Stimulated activated CD4-positive, alpha-beta T cell treated with anti-CD3 and anti-CD28 coated beads, TNF-alpha, amount 100 ng/mL, for 4 hours (primary cell): Measurements from ENCODE around the gene TFDP1.

Experiments
- DNase-seq, 3 experiments: peaks; one replicate each; pipeline ENCODE4 v3.0.0-alpha.2; 2020; ENCODE audit warnings: low read depth in 3 of 3

The TFDP1 gene

DNA sequence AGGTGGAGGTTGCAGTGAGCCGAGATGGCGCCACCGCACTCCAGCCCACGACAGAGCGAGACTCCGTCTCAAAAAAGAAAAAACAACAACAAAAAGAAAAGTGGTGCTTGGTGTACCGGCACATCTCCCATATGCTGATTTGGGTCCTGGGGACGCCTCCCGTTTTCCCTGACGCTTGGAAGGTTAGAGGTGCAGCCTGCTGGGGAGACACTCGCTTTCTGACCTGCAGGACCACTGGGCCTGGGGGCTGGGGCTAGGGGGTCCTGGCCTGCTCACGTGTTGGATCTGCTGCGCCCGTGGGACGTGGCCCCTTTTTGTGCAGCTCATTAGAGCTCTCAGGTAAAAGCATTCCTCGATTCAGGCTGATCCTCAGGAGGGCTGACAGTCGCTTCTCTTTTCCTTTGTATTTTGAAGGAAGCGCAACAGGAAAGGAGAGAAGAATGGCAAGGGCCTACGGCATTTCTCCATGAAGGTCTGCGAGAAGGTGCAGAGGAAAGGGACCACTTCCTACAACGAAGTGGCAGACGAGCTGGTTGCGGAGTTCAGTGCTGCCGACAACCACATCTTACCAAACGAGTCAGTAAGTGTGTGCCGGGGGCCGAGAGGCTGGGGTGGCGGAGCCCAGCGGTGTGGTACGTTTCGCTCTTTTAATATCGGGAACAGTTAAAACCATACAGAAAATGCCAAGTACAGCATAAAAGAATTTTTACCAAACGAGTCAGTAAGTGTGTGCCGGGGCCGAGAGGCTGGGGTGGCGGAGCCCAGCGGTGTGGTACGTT, 48.3 kb downstream of the TFDP1 start:
- no peak for DNase-seq

DNA sequence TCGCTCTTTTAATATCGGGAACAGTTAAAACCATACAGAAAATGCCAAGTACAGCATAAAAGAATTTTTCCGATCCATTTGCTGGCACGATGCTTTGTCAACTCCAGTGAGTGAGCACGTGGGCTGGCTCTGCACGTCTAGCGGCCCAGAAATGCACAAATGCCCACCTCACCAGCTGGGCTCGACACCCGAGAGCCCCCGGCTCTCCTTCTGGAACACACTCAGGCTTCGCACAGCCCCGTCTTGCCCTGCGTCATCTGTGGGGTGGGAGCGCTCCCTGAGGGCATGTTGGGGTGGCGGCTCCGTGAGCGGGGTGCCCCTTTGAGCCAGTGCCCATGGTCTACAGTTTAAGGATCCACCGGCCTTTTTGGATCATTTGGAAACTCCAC, 48.9 kb downstream of the TFDP1 start:
- no peak for DNase-seq

- no peak for DNase-seq
These were observed 49.9 kb downstream of the TFDP1 start for GRCh38 chr13:113634279-113635047.

GRCh38 chr13:113635048-113635420, 50.5 kb downstream of the TFDP1 start:
- no peak for DNase-seq

DNA sequence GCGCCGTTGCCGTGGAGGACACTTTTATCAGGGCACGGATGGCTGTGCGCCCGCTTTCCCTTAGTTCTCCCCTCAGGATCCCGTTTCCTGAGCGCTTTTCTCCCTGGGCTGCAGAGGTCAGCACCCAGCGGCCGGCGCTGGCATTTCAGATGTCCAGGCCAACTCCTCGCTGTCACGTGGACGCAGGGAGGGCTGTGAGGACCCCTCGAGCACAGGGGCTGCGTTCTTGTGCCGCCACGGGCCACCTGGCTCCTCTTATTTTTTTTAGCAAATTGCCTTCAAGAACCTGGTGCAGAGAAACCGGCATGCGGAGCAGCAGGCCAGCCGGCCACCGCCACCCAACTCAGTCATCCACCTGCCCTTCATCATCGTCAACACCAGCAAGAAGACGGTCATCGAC, 51.2 kb downstream of the TFDP1 start:
- no peak for DNase-seq

GRCh38 chr13:113636266-113636963, 51.9 kb downstream of the TFDP1 start:
- DNase-seq, result no peak

- no peak for DNase-seq
These were observed 53.0 kb downstream of the TFDP1 start for GRCh38 chr13:113637262-113638160.

DNA sequence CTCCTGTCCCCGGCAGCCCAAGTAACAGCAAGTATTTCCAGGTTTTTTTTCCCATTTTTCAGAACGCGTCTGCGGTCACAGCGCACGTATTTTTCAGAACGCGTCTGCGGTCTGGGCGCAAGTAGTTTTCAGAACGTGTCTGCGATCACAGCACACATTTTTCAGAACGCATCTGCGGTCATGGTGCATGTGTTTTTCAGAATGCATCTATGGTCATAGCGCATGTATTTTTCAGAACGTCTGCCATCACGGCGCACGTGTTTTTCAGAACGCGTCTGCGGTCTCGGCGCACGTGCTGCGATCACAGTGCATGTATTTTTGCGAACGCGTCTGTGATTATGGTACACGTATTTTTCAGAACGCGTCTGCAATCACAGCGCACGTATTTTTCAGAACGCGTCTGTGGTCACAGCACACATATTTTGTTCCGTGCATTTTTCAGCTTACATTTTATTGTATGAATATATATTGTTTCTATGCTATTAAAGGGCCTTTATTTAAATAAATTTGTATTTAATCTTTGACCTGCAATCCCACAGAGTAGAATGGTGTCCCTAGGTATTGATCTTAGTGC, 53.7 kb downstream of the TFDP1 start:
- no peak for DNase-seq

- DNase-seq, result no peak
These were observed 54.3 kb downstream of the TFDP1 start for GRCh38 chr13:113638806-113639205.

- DNase-seq, result no peak
These were observed 55.2 kb downstream of the TFDP1 start for GRCh38 chr13:113639616-113640262.

DNA sequence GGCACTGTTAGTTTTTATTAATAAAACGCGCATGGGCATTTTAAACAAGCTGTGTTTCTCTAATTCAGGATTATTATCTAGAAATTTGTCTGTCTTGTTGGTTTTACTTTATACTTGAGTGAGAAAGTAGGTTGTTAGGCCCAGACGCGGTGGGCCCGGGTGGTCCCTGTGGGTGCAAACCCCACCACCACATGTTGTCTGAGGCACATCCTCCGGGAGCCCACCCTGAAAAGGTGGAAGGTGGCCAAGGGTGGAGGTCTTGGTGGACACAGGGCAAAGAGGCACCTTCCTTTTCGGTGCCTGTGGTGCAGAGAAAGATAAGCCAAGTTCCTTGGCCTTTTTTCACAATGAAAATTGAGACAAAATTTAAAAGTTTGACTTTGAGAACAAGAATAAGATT, 56.9 kb downstream of the TFDP1 start:
- DNase-seq, result no peak

DNA sequence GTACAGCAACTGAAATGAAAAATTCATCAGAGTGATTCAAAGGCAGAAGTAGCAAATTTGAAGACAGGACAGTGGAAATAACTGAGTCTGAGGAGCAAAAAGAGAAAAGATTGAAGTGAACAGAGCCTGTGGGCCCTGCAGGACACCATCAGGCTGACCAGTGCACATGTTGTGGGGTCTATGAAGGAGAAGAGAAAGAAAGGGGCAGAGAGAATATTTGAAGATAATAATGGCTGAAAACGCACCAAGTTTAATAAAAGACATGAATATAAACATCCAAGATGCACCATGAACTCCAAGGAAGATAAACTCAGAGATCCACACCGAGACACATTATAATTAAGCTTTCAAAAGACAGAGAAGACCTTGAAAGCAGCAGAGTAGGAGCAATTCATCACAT, 58.0 kb downstream of the TFDP1 start:
- no peak for DNase-seq

- DNase-seq, result no peak
These were observed 59.0 kb downstream of the TFDP1 start for GRCh38 chr13:113643593-113643992.

- no peak for DNase-seq
These were observed 60.2 kb downstream of the TFDP1 start for GRCh38 chr13:113644800-113645199.

GRCh38 chr13:113645329-113645728, 60.8 kb downstream of the TFDP1 start:
- DNase-seq, result no peak

GRCh38 chr13:113646376-113646775, 61.8 kb downstream of the TFDP1 start:
- no peak for DNase-seq

- DNase-seq, result no peak
These were observed 62.4 kb downstream of the TFDP1 start for GRCh38 chr13:113646921-113647340.

DNA sequence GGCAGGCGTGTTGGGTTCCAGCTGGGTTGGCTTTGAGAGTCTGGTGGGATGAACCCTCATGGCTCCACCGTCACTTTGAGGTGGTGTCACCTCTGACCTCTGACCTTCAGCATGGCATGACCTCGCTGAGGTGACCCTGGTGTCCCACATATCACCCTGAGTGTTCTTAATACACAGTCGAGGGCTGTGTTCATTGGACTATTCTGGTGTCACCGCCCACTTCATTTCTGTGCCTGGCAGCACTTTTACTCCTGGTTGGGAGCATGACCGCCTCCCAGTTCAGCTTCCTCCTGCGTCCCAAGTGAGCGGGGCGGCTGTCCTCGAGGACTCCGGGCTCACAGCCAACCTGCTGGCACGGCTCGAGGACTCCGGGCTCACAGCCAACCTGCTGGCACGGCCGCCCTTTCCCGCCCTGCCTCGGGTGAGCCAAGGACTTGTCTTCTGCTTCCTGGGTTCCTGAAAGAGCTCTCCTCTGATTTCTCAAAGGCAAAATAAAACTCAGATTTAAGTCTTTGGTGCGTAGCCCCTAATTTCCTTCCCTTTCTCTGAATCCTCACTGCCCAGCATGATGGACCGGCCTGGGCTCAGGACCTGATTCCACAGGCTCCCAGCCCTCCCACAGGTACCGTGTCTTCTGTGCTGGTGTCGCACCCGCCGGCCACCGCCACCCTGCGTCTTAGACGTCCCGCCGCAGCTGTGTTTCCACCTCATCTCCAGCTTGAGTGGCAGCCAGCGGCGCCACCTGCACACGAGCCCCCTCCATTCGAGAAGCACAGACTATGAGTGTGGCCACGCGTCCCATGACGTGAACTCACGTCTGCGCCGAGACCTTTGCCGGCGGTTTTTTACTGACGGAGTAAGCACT, 63.0 kb downstream of the TFDP1 start:
- no peak for DNase-seq

- no peak for DNase-seq
These were observed 63.7 kb downstream of the TFDP1 start for GRCh38 chr13:113648216-113648610.

DNA sequence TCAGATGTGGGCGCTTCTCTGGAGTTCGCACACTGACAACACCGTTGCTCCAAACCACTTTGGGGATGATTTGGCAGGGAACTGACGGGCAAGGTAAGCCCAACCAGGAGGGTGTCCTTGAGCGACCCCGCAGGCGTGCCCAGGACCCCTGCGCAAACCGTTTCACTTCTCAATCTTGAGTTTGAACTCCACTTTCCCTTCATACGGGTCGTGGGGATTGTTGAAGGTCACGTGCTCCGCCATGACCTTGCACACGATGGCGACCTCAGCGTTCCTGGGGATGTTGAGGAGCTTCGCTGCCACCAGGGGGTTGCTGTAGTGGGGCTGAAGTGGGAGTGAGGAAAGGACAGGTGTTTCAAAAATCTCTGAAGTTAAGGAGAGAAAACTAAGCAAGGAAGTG, 64.7 kb downstream of the TFDP1 start:
- DNase-seq, result no peak
